Liver (tissue), 9 donors: ENCODE results near the gene MBNL3. TPM values are rescaled to one million over a fixed set of nuclear protein-coding genes. Genes with fewer than 3 reads are reported as not detected.

Experiments used
- DNase-seq: peaks from one replicate; pipeline ENCODE4 v3.0.0-alpha.2; 2017; ENCODE audit warnings: low spot score
- H3K27ac ChIP-seq, 2 donors: one replicate each; pipeline ENCODE4 v1.7.0; 2013; ENCODE audit warnings: inconsistent platforms in 2 of 2, low read length in 2 of 2, control low read depth in 1 of 2, low read depth in 1 of 2, mild to moderate bottlenecking in 1 of 2
- H3K27me3 ChIP-seq, 4 donors: one replicate each; pipeline versions ENCODE4 v1.6.1 to v1.7.0; 2013; ENCODE audit warnings: low read length in 3 of 4, inconsistent platforms in 1 of 4, mild to moderate bottlenecking in 1 of 4, moderate library complexity in 1 of 4; ENCODE audit not compliant: control insufficient read depth in 4 of 4, insufficient read depth in 4 of 4
- H3K36me3 ChIP-seq, 4 donors: one replicate each; pipeline versions ENCODE4 v1.6.1 to v1.7.0; 2013; ENCODE audit warnings: low read length in 3 of 4, mild to moderate bottlenecking in 3 of 4, low read depth in 1 of 4, moderate library complexity in 1 of 4; ENCODE audit not compliant: control insufficient read depth in 4 of 4, insufficient read depth in 3 of 4
- H3K4me1 ChIP-seq, 4 donors: one replicate each; pipeline versions ENCODE4 v1.6.1 to v1.7.0; 2013; ENCODE audit warnings: low read length in 3 of 4, mild to moderate bottlenecking in 3 of 4, moderate library complexity in 1 of 4; ENCODE audit not compliant: control insufficient read depth in 4 of 4, insufficient read depth in 4 of 4
- H3K4me3 ChIP-seq, 3 donors: one replicate each; pipeline versions ENCODE4 v1.6.1 to v1.7.0; 2013; ENCODE audit warnings: low read length in 3 of 3, control low read depth in 1 of 3, low read depth in 1 of 3, mild to moderate bottlenecking in 1 of 3
- H3K9ac ChIP-seq, 2 donors: one replicate each; pipeline ENCODE4 v1.7.0; 2013; ENCODE audit warnings: low read length in 2 of 2, mild to moderate bottlenecking in 2 of 2, moderate library complexity in 2 of 2, control low read depth in 1 of 2, low read depth in 1 of 2
- H3K9me3 ChIP-seq, 4 donors: one replicate each; pipeline versions ENCODE4 v1.6.1 to v1.7.0; 2013; ENCODE audit warnings: low read length in 3 of 4; ENCODE audit not compliant: control insufficient read depth in 4 of 4
- FOXA1 ChIP-seq: IDR thresholded peaks from 2 replicates; pipeline ENCODE4 v1.6.1; 2016; ENCODE audit warnings: antibody characterized with exemption
- JUND ChIP-seq, 2 donors: IDR thresholded peaks; 2 replicates each; pipeline ENCODE4 v1.6.1; 2016; ENCODE audit warnings: antibody characterized with exemption in 2 of 2
- NR2F2 ChIP-seq: IDR thresholded peaks from 2 replicates; pipeline ENCODE4 v1.6.1; 2016; ENCODE audit warnings: antibody characterized with exemption
- RAD21 ChIP-seq, 2 donors: IDR thresholded peaks; 2 replicates each; pipeline ENCODE4 v1.6.1; 2016; ENCODE audit warnings: antibody characterized with exemption in 2 of 2, mild to moderate bottlenecking in 2 of 2
- SP1 ChIP-seq: IDR thresholded peaks from 2 replicates; pipeline ENCODE4 v1.6.1; 2018; ENCODE audit warnings: antibody characterized with exemption, mild to moderate bottlenecking
- YY1 ChIP-seq: IDR thresholded peaks from 2 replicates; pipeline ENCODE4 v1.6.1; 2016; ENCODE audit warnings: antibody characterized with exemption, mild to moderate bottlenecking
- WGBS: extraction: QIAGEN DNeasy Blood & Tissue Kit; methylation state at CpG from one replicate; pipeline ENCODE4 v1.1.7; 2013; 5-methylcytosine and 5-hydroxymethylcytosine counted together
- polyA plus RNA-seq, 2 donors: library from polyadenylated mRNA; stranded (reverse) in 1 of 2; unstranded in 1 of 2; fragments of 200-250 nt in 1 of 2; fragments of >200 nt in 1 of 2; fragmentation: Nextera tagmentation in 1 of 2; extraction: Ambion mirVana in 1 of 2; gene quantifications; one replicate each; pipeline versions ENCODE4 v1.2.1 to v1.2.3, GENCODE V29; 2013 to 2015
- total RNA-seq, 2 donors: library from RNA; depleted of rRNA; stranded (reverse); fragments of >200 nt; gene quantifications; one replicate each; pipeline ENCODE4 v1.2.3, GENCODE V29; 2014
- TF ChIP-seq, protein P1 (sequence below): IDR thresholded peaks from 2 replicates; pipeline ENCODE4 v1.6.1; 2016; ENCODE audit warnings: antibody characterized with exemption
- TF ChIP-seq, protein P2 (sequence below): IDR thresholded peaks from 2 replicates; pipeline ENCODE4 v1.6.1; 2016; ENCODE audit warnings: antibody characterized with exemption
- TF ChIP-seq, protein P3 (sequence below): IDR thresholded peaks from 2 replicates; pipeline ENCODE4 v1.6.1; 2016; ENCODE audit warnings: antibody characterized with exemption
- TF ChIP-seq, protein P4 (sequence below): fragments of 150-350 bp; IDR thresholded peaks from 2 replicates; pipeline ENCODE4 v1.5.1; 2017; ENCODE audit warnings: improper control_type of control experiment, low read depth, low read length; ENCODE audit not compliant: missing input control
- donor health status: healthy.
- donor health status: healthy.
- donor health status: healthy.
- donor health status: healthy.
- donor health status: healthy.

Gene MBNL3
- total and polyA plus RNA-seq, 4 donors, result 20.6 to 149 (median 82.3) TPM

DNA sequence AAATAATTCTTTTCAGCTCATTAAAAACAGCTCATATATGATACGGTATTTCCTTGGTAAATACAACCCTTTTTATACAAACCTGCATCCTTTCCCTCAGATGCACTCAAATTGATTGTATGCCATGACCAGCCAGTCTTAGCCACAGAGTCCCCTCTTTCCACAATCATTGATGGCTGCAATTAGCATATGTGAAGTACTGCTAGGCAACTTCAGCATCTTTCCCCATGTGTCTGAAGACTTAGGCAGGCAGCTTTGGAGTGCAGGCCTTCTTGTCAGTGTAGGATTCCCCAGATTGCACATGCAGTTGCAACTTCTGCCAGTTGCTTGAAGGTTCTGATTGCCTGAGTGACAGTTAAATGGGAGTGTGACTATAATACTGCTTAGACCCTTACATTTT lies 15.6 kb upstream of the MBNL3 start:
- Histone ChIP-seq H3K9me3 (no peaks in the 10 kb centered on the region), H3K36me3 (no peaks in the 10 kb centered on the region), H3K4me3 (no peak overlapping the region), H3K4me1 (peaks cover 2 to 11% (median 2%) of the 10 kb centered on the region in 4 donors), H3K9ac (no peak overlapping the region), H3K27ac (no peak overlapping the region), H3K27me3 (no peaks in the 10 kb centered on the region)
- TF ChIP-seq, protein P1, sequence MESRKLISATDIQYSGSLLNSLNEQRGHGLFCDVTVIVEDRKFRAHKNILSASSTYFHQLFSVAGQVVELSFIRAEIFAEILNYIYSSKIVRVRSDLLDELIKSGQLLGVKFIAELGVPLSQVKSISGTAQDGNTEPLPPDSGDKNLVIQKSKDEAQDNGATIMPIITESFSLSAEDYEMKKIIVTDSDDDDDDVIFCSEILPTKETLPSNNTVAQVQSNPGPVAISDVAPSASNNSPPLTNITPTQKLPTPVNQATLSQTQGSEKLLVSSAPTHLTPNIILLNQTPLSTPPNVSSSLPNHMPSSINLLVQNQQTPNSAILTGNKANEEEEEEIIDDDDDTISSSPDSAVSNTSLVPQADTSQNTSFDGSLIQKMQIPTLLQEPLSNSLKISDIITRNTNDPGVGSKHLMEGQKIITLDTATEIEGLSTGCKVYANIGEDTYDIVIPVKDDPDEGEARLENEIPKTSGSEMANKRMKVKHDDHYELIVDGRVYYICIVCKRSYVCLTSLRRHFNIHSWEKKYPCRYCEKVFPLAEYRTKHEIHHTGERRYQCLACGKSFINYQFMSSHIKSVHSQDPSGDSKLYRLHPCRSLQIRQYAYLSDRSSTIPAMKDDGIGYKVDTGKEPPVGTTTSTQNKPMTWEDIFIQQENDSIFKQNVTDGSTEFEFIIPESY, result no peak
- no peak for TF ChIP-seq FOXA1
- DNase-seq, result no peak
- 88% methylated on average over 1 of the region's 1 CpG for WGBS

DNA sequence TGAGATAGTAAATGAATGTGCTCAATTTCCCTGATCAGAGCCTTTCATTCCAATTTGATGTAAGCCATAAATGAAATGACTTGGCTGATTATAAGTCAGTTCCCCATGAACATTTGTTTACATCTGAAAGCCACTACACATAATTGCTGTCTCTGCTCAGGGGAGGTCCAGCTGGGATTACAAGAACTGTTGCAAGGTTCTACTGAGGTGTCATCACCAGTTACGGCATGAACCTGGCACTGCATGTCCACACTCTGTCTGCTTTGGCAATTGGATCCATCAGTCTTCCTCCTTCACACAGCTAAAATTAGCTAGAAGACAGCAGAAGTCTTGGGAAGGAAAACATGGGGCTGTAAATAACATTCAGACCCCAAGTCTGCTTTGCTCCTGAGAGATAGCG lies 12.8 kb upstream of the MBNL3 start:
- DNase-seq, result no peak
- TF ChIP-seq YY1 (no peak), NR2F2 (no peak)
- TF ChIP-seq, protein P2, sequence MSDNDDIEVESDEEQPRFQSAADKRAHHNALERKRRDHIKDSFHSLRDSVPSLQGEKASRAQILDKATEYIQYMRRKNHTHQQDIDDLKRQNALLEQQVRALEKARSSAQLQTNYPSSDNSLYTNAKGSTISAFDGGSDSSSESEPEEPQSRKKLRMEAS, result no peak
- TF ChIP-seq, protein P3, sequence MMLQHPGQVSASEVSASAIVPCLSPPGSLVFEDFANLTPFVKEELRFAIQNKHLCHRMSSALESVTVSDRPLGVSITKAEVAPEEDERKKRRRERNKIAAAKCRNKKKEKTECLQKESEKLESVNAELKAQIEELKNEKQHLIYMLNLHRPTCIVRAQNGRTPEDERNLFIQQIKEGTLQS, result no peak
- no peaks in the 10 kb centered on the region for H3K36me3 ChIP-seq
- no peak overlapping the region for H3K9ac ChIP-seq
- H3K4me1 ChIP-seq, result peaks cover 2 to 11% (median 2%) of the 10 kb centered on the region in 4 donors
- H3K27ac ChIP-seq, result no peak overlapping the region
- H3K9me3 ChIP-seq, result no peaks in the 10 kb centered on the region
- no peaks in the 10 kb centered on the region for H3K27me3 ChIP-seq
- 93% methylated on average over 2 of the region's 2 CpGs for WGBS
- H3K4me3 ChIP-seq, result no peak overlapping the region

DNA sequence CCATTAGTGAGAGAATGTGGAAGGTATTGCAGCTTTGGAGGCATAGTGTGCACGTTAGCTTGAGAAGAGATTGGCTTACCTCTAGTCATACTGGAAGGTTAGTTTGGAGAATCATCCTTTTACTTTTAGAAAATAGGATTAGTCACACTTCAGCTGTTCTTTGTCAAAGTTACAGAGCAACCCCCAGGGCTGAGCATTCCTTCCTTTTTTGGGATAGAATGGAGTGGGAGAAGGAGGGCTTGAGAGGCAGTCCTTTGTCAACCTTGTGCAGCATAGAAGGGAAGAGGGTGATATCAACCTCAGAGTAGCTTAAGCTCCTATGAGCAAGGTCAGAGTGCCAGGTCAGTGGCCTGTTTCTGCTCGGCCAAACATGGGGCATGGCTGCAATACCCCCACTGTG lies 8.6 kb upstream of the MBNL3 start:
- H3K36me3 ChIP-seq, result no peaks in the 10 kb centered on the region
- no peaks in the 10 kb centered on the region for H3K27me3 ChIP-seq
- no peak overlapping the region for H3K4me3 ChIP-seq
- DNase-seq, result no peak
- no peak overlapping the region for H3K27ac ChIP-seq
- TF ChIP-seq RAD21 (IDR thresholded peaks at IDR 0.05), result no peak
- TF ChIP-seq JUND (IDR thresholded peaks at IDR 0.05), result no peak
- TF ChIP-seq, protein P1, result no peak
- TF ChIP-seq NR2F2, result no peak
- TF ChIP-seq, protein P2, result no peak
- TF ChIP-seq, protein P4, sequence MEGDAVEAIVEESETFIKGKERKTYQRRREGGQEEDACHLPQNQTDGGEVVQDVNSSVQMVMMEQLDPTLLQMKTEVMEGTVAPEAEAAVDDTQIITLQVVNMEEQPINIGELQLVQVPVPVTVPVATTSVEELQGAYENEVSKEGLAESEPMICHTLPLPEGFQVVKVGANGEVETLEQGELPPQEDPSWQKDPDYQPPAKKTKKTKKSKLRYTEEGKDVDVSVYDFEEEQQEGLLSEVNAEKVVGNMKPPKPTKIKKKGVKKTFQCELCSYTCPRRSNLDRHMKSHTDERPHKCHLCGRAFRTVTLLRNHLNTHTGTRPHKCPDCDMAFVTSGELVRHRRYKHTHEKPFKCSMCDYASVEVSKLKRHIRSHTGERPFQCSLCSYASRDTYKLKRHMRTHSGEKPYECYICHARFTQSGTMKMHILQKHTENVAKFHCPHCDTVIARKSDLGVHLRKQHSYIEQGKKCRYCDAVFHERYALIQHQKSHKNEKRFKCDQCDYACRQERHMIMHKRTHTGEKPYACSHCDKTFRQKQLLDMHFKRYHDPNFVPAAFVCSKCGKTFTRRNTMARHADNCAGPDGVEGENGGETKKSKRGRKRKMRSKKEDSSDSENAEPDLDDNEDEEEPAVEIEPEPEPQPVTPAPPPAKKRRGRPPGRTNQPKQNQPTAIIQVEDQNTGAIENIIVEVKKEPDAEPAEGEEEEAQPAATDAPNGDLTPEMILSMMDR, result no peak
- TF ChIP-seq SP1, result no peak
- no peaks in the 10 kb centered on the region for H3K9me3 ChIP-seq
- 62% methylated on average over 2 of the region's 2 CpGs for WGBS
- H3K4me1 ChIP-seq, result peaks cover 0 to 7% (median under 1%) of the 10 kb centered on the region in 4 donors
- no peak overlapping the region for H3K9ac ChIP-seq
